Transverse colon (tissue), 4 donors: ENCODE data around the gene CERS5.

Experiments
- CTCF ChIP-seq, 5 experiments: fragments of 200-600 bp in 3 of 5; fragments of 450-650 bp in 2 of 5; sonication (generic) in 3 of 5; IDR thresholded peaks; 1 replicate in 2 of 5; 2 replicates in 3 of 5; pipeline ENCODE4 v1.5.1; 2016 to 2017; ENCODE audit warnings: antibody characterized with exemption in 5 of 5, inconsistent platforms in 3 of 5, mild to moderate bottlenecking in 2 of 5, moderate library complexity in 1 of 5
- EP300 ChIP-seq: sonication (generic); formaldehyde crosslinking; IDR thresholded peaks from one replicate; pipeline ENCODE4 v1.6.1; 2017; ENCODE audit warnings: antibody characterized with exemption, low read depth
- POLR2A ChIP-seq: fragments of 450-650 bp; IDR thresholded peaks from one replicate; pipeline ENCODE4 v1.6.1; 2016; ENCODE audit warnings: antibody characterized with exemption, mild to moderate bottlenecking, moderate library complexity
- POLR2AphosphoS5 ChIP-seq, 3 donors: sonication (generic); formaldehyde crosslinking; IDR thresholded peaks; one replicate each; pipeline ENCODE4 v1.6.1; 2016; ENCODE audit warnings: antibody characterized with exemption in 3 of 3

DNA sequence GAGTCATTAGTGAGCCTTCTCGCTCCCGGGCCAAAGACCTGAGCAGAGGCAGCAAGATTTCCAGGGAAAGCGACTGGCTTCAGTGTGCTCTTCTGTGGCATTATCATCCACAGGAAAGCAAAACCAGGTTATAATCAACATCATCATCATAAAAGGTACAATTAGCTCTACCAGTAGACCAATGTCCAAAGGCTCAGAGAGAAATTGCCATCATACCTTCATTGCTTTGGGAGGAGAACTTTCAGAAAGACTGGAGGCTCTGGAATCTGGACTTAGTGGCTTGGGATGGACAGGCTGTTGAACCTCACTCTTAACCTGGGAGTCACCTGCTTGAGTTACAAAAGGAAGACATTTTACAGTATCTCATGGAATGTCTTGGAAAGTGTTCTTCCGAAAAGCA lies 25.1 kb upstream of the CERS5 start:
- TF ChIP-seq CTCF (IDR thresholded peaks at IDR 0.05), result no peak
- peak in 1 of 3 donors; percentile 37 for TF ChIP-seq POLR2AphosphoS5 (IDR thresholded peaks at IDR 0.05)
- TF ChIP-seq POLR2A, result no peak
- TF ChIP-seq EP300, result no peak
